Left lung (tissue), 10 donors: ENCODE measurements around the gene OR2Y1. TPM values are rescaled to one million over a fixed set of nuclear protein-coding genes. Genes with fewer than 3 reads are reported as not detected.

Source experiments
- ATAC-seq: fragments of 200-7000 bp; cut with Tn5 transposase; one replicate; pipeline ENCODE4 v1.9.1; 2020; ENCODE audit warnings: moderate library complexity
- DNase-seq, 4 donors: peaks; one replicate each; pipeline ENCODE4 v3.0.0-alpha.2; 2013 to 2020
- H3K27ac ChIP-seq, 2 donors: fragments of 200-600 bp; sonication (generic) in 1 of 2; one replicate each; pipeline versions ENCODE4 v1.5.0 to v1.8.0; 2020 to 2021
- H3K27me3 ChIP-seq, 2 donors: fragments of 200-600 bp; sonication (generic) in 1 of 2; one replicate each; pipeline versions ENCODE4 v1.5.0 to v1.8.0; 2020 to 2021
- H3K36me3 ChIP-seq, 2 donors: fragments of 200-600 bp; sonication (generic) in 1 of 2; one replicate each; pipeline versions ENCODE4 v1.5.0 to v1.8.0; 2020 to 2021
- H3K4me1 ChIP-seq, 2 donors: fragments of 200-600 bp; one replicate each; pipeline ENCODE4 v1.8.0; 2021
- H3K4me3 ChIP-seq, 2 donors: fragments of 200-600 bp; sonication (generic) in 1 of 2; one replicate each; pipeline versions ENCODE4 v1.5.0 to v1.8.0; 2020 to 2021; ENCODE audit warnings: mild to moderate bottlenecking in 1 of 2
- H3K9me3 ChIP-seq, 2 donors: fragments of 200-600 bp; sonication (generic) in 1 of 2; one replicate each; pipeline versions ENCODE4 v1.5.0 to v1.8.0; 2020 to 2021
- intact Hi-C, 2 donors: fragments of 100-400 bp; cut with DNase I; formaldehyde crosslinking; loops; one replicate each; pipeline versions ENCODE4 v1.11.2 to v1.14.2; 2022
- polyA plus RNA-seq, 6 donors: library from polyadenylated mRNA; unstranded; fragments of 120-200 nt; gene quantifications; one replicate each; pipeline ENCODE4 v1.2.1, GENCODE V29; 2013; ENCODE audit not compliant: insufficient read length in 6 of 6
- total RNA-seq, 2 donors: library from RNA; stranded (reverse); fragmentation: NEBNext Ultra II Directional; extraction: Animal tissue kit (Norgen Biotek cat#: 25700); gene quantifications; one replicate each; pipeline ENCODE4 v1.2.1, GENCODE V29; 2021
- TF ChIP-seq, protein P1 (sequence below), 2 donors: fragments of 200-600 bp; sonication (generic) in 1 of 2; IDR thresholded peaks; one replicate each; pipeline versions ENCODE4 v1.5.0 to v1.8.0; 2021; ENCODE audit warnings: antibody characterized with exemption in 2 of 2
- donor health status: DM: no; HTN: yes; CAD: no.
- donor health status: DM: no; HTN: no; CAD: no.

Gene OR2Y1
- total and polyA plus RNA-seq, 8 donors: not detected

DNA sequence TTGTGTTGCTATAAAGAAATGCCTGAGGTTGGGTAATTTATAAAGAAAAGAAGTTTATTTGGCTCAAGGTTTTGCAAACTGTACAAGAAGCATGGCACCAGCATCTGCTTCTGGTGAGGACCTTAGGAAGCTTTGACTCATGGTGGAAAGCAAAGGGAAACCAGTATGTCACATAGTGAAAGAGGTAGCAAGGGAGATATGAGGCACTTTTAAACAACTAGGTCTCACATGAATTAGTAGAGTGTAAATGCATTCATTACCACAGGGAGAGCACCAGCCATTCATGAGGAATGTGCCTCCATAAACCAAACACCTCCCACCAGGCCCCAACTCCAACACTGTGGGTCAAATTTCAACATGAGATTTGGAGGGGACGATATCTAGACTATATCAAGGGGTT lies 40.8 kb downstream of the OR2Y1 start:
- Histone ChIP-seq H3K27ac (no peak overlapping the region), H3K9me3 (peaks cover 0 to 13% of the 10 kb centered on the region in 2 donors), H3K4me3 (no peak overlapping the region), H3K4me1 (no peaks in the 10 kb centered on the region), H3K36me3 (no peaks in the 10 kb centered on the region), H3K27me3 (peaks cover 3 to 9% of the 10 kb centered on the region in 2 donors)
- ATAC-seq: no peak
- TF ChIP-seq, protein P1, sequence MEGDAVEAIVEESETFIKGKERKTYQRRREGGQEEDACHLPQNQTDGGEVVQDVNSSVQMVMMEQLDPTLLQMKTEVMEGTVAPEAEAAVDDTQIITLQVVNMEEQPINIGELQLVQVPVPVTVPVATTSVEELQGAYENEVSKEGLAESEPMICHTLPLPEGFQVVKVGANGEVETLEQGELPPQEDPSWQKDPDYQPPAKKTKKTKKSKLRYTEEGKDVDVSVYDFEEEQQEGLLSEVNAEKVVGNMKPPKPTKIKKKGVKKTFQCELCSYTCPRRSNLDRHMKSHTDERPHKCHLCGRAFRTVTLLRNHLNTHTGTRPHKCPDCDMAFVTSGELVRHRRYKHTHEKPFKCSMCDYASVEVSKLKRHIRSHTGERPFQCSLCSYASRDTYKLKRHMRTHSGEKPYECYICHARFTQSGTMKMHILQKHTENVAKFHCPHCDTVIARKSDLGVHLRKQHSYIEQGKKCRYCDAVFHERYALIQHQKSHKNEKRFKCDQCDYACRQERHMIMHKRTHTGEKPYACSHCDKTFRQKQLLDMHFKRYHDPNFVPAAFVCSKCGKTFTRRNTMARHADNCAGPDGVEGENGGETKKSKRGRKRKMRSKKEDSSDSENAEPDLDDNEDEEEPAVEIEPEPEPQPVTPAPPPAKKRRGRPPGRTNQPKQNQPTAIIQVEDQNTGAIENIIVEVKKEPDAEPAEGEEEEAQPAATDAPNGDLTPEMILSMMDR (IDR thresholded peaks at IDR 0.05): no peak
- DNase-seq: no peak
- intact Hi-C loops: no loop called here

DNA sequence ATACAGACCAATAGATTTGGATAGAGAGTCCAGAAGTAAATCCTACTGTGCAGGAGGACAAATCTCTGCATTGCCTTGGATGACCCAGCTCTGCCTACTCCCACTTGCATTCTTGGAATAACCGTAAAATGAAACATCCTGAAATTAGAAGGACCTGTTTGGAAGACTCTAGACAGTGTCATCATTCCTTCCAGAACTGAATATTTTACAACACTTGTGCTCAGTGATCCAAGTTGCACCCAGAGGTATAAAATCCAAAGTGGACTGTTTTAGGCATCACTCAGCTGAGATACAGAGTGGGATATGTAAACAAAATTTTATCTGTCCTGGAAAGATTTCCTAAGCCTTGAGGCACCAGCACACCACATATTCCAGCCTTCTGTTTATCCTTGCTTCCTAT lies 43.7 kb downstream of the OR2Y1 start:
- ATAC-seq (no peak), DNase-seq (no peak)
- Histone ChIP-seq H3K36me3 (no peaks in the 10 kb centered on the region), H3K4me1 (no peaks in the 10 kb centered on the region), H3K27ac (no peak overlapping the region), H3K4me3 (no peak overlapping the region), H3K9me3 (peaks cover 0 to 12% of the 10 kb centered on the region in 2 donors), H3K27me3 (peaks cover 3 to 23% of the 10 kb centered on the region in 2 donors)
- TF ChIP-seq, protein P1 (IDR thresholded peaks at IDR 0.05): no peak
- intact Hi-C loops: no loop called here

DNA sequence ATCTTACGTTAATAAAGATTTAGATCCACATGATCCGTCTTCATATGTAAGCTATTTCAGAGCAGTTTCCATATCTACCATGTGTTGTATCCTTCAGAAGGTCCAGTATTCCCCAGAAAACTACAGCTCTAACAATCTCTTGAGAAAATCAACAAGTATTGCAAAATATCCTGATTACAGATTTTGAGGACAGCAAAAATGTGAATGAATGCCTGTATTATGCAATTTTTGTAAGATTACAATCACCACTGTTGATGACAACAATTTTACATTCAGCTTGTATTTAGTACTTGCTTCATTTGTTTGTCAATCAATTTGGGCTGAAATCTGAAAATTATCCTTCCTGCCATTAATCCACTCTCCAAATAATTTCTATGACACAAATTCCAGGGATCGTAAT lies 47.4 kb downstream of the OR2Y1 start:
- TF ChIP-seq, protein P1 (IDR thresholded peaks at IDR 0.05): no peak
- intact Hi-C loops: no loop called here
- no peak overlapping the region for H3K4me3 ChIP-seq
- H3K27me3 ChIP-seq: peaks cover 3 to 20% of the 10 kb centered on the region in 2 donors
- no peak overlapping the region for H3K27ac ChIP-seq
- no peaks in the 10 kb centered on the region for H3K36me3 ChIP-seq
- ATAC-seq (no peak), DNase-seq (no peak)
- no peaks in the 10 kb centered on the region for H3K4me1 ChIP-seq
- H3K9me3 ChIP-seq: peaks cover 0 to 4% of the 10 kb centered on the region in 2 donors

DNA sequence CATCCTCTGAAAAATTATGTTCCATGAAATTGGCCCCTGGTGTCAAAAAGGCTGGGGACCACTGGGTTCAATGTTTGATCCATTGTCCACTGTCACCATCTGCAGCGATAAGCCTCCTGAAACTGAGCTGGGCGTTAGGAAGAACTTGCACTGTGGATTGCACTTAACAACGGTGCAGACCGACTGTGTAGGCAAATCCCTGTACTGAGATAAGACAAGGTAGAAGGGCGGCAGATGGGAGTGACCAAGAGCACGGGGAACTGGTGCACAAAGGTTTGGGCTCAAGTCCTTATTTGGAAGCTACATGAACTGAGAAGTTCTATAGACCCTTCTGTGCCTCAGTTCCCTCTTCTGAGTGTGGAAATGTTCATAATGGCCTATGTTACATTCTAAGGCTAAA lies 48.8 kb downstream of the OR2Y1 start:
- peaks cover 0 to 3% of the 10 kb centered on the region in 2 donors for H3K9me3 ChIP-seq
- no peak overlapping the region for H3K4me3 ChIP-seq
- intact Hi-C loops: no loop called here
- no peak overlapping the region for H3K27ac ChIP-seq
- DNase-seq: no peak
- TF ChIP-seq, protein P1 (IDR thresholded peaks at IDR 0.05): no peak
- H3K27me3 ChIP-seq: peaks cover 0 to 30% of the 10 kb centered on the region in 2 donors
- ATAC-seq: no peak
- no peaks in the 10 kb centered on the region for H3K4me1 ChIP-seq
- H3K36me3 ChIP-seq: no peaks in the 10 kb centered on the region

DNA sequence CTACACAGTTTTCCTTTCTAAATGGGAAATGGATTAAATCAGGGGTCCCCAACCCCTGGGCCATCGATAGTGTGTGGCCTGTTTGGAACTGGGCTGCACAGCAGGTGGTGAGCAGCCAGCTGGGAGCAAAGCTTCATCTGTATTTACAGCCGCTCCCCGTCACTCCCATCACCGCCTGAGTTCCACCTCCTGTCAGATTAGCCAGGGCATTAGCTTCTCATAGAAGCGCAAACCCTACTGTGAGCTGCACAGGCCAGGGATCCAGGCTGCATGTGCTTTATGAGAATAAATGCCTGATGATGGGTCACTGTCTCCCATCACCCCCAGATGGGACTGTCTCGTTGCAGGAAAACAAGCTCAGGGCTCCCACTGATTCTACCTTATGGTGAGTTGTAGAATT lies 49.3 kb downstream of the OR2Y1 start:
- Histone ChIP-seq H3K36me3 (no peaks in the 10 kb centered on the region), H3K27me3 (peaks cover 0 to 30% of the 10 kb centered on the region in 2 donors), H3K4me3 (no peak overlapping the region), H3K9me3 (no peaks in the 10 kb centered on the region), H3K27ac (no peak overlapping the region), H3K4me1 (no peaks in the 10 kb centered on the region)
- TF ChIP-seq, protein P1 (IDR thresholded peaks at IDR 0.05): no peak
- ATAC-seq: no peak
- intact Hi-C loops: no loop called here
- DNase-seq: no peak
